Activated CD8-positive, alpha-beta T cell treated with anti-CD3 and anti-CD28 coated beads for 36 hours (primary cell): ENCODE measurements around the gene ABCA13. TPM values are rescaled to one million over a fixed set of nuclear protein-coding genes. Genes with fewer than 3 reads are reported as not detected.

Experiments
- ATAC-seq: fragments of 200-7000 bp; cut with Tn5 transposase; one replicate; pipeline ENCODE4 v1.10.0; 2021; ENCODE audit warnings: mild to moderate bottlenecking, moderate library complexity
- CTCF ChIA-PET: fragments of 350-600 bp; sonication (Branson Sonifier 250); formaldehyde crosslinking; loops from one replicate; lab custom pipeline; 2021; ENCODE audit warnings: antibody characterized with exemption; lab: Charles Lee
- POLR2A ChIA-PET: fragments of 350-600 bp; sonication (Branson Sonifier 250); formaldehyde crosslinking; loops from one replicate; lab custom pipeline; 2021; ENCODE audit warnings: antibody characterized with exemption; lab: Charles Lee
- DNase-seq: peaks from one replicate; pipeline ENCODE4 v3.0.0-alpha.2; 2020
- H3K27ac Mint-ChIP-seq: one replicate; pipeline ENCODE4 v1.8.0; 2021; ENCODE audit warnings: mild to moderate bottlenecking, mixed read lengths
- H3K27me3 Mint-ChIP-seq: one replicate; pipeline ENCODE4 v1.8.0; 2021; ENCODE audit warnings: mixed read lengths
- H3K36me3 Mint-ChIP-seq: one replicate; pipeline ENCODE4 v1.8.0; 2021; ENCODE audit warnings: low read depth, mixed read lengths
- H3K4me1 Mint-ChIP-seq: one replicate; pipeline ENCODE4 v1.8.0; 2021; ENCODE audit warnings: low read depth, mixed read lengths
- H3K4me3 Mint-ChIP-seq: one replicate; pipeline ENCODE4 v1.8.0; 2021; ENCODE audit warnings: mild to moderate bottlenecking, moderate library complexity, mixed read lengths
- H3K9me3 Mint-ChIP-seq: one replicate; pipeline ENCODE4 v1.8.0; 2021; ENCODE audit warnings: mixed read lengths
- intact Hi-C: fragments of 100-400 bp; cut with micrococcal nuclease; formaldehyde crosslinking; loops from one replicate; pipeline ENCODE4 v1.10.0; 2022
- total RNA-seq, 2 experiments: library from RNA; stranded (reverse); gene quantifications; one replicate each; pipeline ENCODE4 v1.2.3, GENCODE V29; 2021
- TF ChIP-seq, protein P1 (sequence below): fragments of 200-600 bp; IDR thresholded peaks from one replicate; pipeline ENCODE4 v1.8.0; 2022; ENCODE audit warnings: antibody characterized with exemption, mild to moderate bottlenecking

Gene ABCA13
- total RNA-seq, 2 experiments from 2014 or later: not detected

DNA sequence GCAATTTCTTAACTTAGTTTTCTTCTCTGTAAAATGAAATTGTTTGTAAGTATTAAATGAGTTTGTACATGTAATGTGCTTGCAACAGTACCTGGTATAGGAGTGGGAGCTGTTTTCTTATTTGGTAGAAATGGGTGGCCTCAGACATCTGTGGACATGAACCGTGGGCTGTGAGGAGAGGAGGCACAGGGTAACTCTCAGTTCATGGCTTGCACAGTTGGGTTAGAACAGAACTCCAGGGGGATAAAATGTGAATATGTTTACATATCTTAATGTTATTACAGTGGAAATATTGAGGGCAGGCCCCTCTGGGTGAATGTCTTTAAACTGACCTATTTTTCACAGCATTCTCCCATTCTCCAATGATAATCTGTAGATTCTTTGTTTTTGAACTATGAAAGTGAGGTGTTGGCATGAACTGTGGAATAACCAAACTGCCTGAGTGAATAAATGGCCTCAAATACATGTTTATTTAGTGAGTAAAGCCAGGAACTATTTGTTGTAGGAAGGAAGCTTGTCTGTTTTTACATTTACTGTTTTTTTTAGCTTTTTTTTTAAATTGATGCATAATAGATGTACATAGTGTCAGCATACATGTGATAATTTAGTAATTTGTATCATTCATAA is 2.6 kb downstream of the ABCA13 start:
- DNase-seq: no peak
- Mint-ChIP-seq H3K27me3 (peaks cover 3% of the 10 kb centered on the region), H3K9me3 (no peaks in the 10 kb centered on the region), H3K4me1 (no peaks in the 10 kb centered on the region), H3K36me3 (no peaks in the 10 kb centered on the region), H3K4me3 (no peak overlapping the region), H3K27ac (no peak overlapping the region)
- intact Hi-C loops: no loop called here
- TF ChIP-seq, protein P1, sequence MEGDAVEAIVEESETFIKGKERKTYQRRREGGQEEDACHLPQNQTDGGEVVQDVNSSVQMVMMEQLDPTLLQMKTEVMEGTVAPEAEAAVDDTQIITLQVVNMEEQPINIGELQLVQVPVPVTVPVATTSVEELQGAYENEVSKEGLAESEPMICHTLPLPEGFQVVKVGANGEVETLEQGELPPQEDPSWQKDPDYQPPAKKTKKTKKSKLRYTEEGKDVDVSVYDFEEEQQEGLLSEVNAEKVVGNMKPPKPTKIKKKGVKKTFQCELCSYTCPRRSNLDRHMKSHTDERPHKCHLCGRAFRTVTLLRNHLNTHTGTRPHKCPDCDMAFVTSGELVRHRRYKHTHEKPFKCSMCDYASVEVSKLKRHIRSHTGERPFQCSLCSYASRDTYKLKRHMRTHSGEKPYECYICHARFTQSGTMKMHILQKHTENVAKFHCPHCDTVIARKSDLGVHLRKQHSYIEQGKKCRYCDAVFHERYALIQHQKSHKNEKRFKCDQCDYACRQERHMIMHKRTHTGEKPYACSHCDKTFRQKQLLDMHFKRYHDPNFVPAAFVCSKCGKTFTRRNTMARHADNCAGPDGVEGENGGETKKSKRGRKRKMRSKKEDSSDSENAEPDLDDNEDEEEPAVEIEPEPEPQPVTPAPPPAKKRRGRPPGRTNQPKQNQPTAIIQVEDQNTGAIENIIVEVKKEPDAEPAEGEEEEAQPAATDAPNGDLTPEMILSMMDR: no peak
- CTCF ChIA-PET: no interaction called here
- no peak for ATAC-seq
- POLR2A ChIA-PET: no interaction called here

DNA sequence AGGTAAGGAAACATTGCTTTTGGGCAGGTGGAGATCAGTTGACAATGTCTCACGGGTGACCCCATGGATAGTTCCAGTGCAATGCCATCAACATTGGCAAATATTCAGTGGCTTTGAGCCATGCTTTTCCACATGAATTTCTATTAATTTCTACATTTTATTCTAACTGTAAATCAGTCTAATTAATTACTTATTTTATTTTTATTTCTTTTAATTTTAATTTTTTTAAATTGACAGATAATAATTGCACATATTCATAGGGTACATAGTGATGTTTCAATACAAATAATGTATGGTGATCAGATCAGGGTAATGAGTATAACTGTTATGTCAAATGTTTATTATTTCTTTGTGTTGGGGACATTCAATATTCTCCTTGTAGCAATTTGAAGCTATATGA is 3.8 kb downstream of the ABCA13 start:
- H3K27ac Mint-ChIP-seq: no peak overlapping the region
- no peaks in the 10 kb centered on the region for H3K9me3 Mint-ChIP-seq
- H3K36me3 Mint-ChIP-seq: no peaks in the 10 kb centered on the region
- no peak for ATAC-seq
- intact Hi-C loops: no loop called here
- ChIA-PET POLR2A (no interaction called here), CTCF (interaction anchor here (1.1 kb wide), 1 partner anchor 9 kb away, joined by 3 read pairs; no protein-coding TSS in a partner anchor)
- no peaks in the 10 kb centered on the region for H3K4me1 Mint-ChIP-seq
- H3K27me3 Mint-ChIP-seq: peaks cover 1% of the 10 kb centered on the region
- H3K4me3 Mint-ChIP-seq: no peak overlapping the region
- TF ChIP-seq, protein P1: no peak
- no peak for DNase-seq

DNA sequence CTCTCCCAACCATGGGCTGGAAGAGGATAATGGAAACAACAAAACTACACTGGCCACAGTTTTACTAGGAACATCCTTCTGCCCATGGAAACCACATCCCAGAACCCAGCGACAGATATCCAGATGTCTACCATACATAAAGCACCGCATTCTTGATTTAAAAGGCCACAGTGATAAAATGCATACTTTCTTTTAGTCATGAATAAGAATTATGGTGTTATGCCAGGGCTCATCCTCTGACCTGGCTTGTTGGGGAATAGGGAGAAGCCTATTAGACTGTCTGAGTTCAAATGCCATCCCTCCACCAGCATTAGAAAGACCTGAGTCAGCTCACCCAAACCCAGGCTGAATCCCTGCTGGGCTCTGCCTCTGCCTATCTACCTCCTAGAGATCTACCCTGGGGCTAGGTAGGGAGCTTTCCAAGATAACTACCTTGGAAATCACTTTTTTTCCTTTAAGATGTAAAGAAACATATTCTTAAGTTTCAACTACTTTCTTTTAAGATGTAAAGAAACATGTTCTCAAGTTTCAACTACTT is 5.2 kb downstream of the ABCA13 start:
- ChIA-PET POLR2A (no interaction called here), CTCF (no interaction called here)
- Mint-ChIP-seq H3K9me3 (no peaks in the 10 kb centered on the region), H3K4me3 (no peak overlapping the region), H3K4me1 (no peaks in the 10 kb centered on the region), H3K36me3 (no peaks in the 10 kb centered on the region), H3K27ac (no peak overlapping the region), H3K27me3 (peaks cover 1% of the 10 kb centered on the region)
- intact Hi-C loops: no loop called here
- TF ChIP-seq, protein P1: no peak
- DNase-seq: no peak
- no peak for ATAC-seq

DNA sequence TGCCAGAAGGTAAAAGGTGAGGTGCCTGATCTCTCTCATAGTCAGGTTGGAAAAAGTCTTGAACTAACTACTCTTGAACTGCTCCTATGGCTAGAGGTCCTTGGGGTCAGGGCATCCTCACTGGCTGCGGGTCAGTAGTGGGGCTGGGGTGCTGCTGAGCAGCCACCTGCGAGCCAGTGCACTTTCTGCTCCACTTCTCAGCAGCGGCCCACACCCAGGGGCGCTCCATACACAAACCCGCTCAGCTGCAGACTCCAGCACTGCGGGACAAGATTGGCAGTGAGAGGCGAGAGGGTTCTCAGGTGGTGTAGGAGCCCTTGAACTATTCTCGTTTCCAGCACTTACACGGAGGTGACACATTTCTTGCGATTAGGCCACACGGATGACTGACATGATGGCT is 6.0 kb downstream of the ABCA13 start:
- no peaks in the 10 kb centered on the region for H3K36me3 Mint-ChIP-seq
- DNase-seq (no peak), ATAC-seq (no peak)
- intact Hi-C loops: no loop called here
- ChIA-PET POLR2A (no interaction called here), CTCF (no interaction called here)
- TF ChIP-seq, protein P1: no peak
- H3K4me3 Mint-ChIP-seq: no peak overlapping the region
- no peak overlapping the region for H3K27ac Mint-ChIP-seq
- no peaks in the 10 kb centered on the region for H3K9me3 Mint-ChIP-seq
- no peaks in the 10 kb centered on the region for H3K4me1 Mint-ChIP-seq
- no peaks in the 10 kb centered on the region for H3K27me3 Mint-ChIP-seq

DNA sequence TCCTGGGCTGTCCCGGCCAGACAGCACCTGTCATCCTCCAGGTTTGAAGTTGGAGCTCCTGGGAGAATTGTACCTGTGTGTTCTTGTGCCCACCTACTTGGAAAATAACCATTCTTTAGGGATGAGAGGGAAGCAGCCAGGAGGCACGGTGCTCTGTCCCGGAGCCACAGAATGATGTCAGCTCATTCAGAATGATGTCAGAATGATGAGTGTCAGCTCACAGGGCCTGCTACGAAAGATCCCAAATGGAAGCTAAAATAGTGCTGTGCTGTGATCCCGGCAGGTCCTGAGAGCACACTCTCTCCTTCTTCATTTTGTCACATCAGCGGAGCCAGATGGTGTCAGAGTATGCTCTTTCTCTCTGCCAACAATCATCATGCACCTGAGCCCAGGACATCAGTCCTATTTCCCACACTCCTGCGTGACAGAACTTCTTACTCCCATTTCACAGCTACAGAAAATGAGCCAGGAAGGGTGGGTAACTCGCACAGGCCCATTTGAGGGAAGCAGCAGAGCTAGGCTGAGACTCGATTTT is 8.3 kb downstream of the ABCA13 start:
- intact Hi-C loops: no loop called here
- H3K27me3 Mint-ChIP-seq: no peaks in the 10 kb centered on the region
- no peaks in the 10 kb centered on the region for H3K36me3 Mint-ChIP-seq
- TF ChIP-seq, protein P1: no peak
- DNase-seq (no peak), ATAC-seq (no peak)
- H3K4me1 Mint-ChIP-seq: peaks cover 3% of the 10 kb centered on the region
- no peak overlapping the region for H3K4me3 Mint-ChIP-seq
- no peak overlapping the region for H3K27ac Mint-ChIP-seq
- no peaks in the 10 kb centered on the region for H3K9me3 Mint-ChIP-seq
- CTCF ChIA-PET: no interaction called here
- POLR2A ChIA-PET: no interaction called here
